Neutrophil (primary cell): ENCODE results near the gene LPIN1.

Source experiments
- H3K27ac ChIP-seq: fragments of 200-600 bp; sonication (generic); 2 replicates; pipeline ENCODE4 v1.5.1; 2016; ENCODE audit warnings: mild to moderate bottlenecking, moderate library complexity
- H3K27me3 ChIP-seq: fragments of 200-600 bp; sonication (generic); 2 replicates; pipeline ENCODE4 v1.6.0; 2016; ENCODE audit warnings: mild to moderate bottlenecking
- H3K36me3 ChIP-seq: fragments of 200-600 bp; sonication (generic); 2 replicates; pipeline ENCODE4 v1.5.1; 2017
- H3K4me1 ChIP-seq, 2 experiments: fragments of 200-600 bp in 1 of 2; sonication (generic) in 1 of 2; 1 replicate in 1 of 2; 2 replicates in 1 of 2; pipeline versions ENCODE4 v1.5.1 to v1.6.1; 2013 to 2016; ENCODE audit warnings: low read depth in 1 of 2, low read length in 1 of 2, mild to moderate bottlenecking in 1 of 2, moderate library complexity in 1 of 2; ENCODE audit not compliant: control insufficient read depth in 1 of 2, insufficient read depth in 1 of 2
- H3K4me3 ChIP-seq, 2 experiments: fragments of 200-600 bp in 1 of 2; sonication (generic) in 1 of 2; 1 replicate in 1 of 2; 2 replicates in 1 of 2; pipeline ENCODE4 v1.5.1; 2013 to 2016; ENCODE audit warnings: low read depth in 1 of 2, low read length in 1 of 2, mild to moderate bottlenecking in 1 of 2, moderate library complexity in 1 of 2
- H3K9me3 ChIP-seq: fragments of 200-600 bp; sonication (generic); 2 replicates; pipeline ENCODE4 v1.5.1; 2016
- CTCF ChIP-seq: fragments of 200-600 bp; sonication (generic); IDR thresholded peaks from 2 replicates; pipeline ENCODE4 v1.5.1; 2016; ENCODE audit warnings: antibody characterized with exemption

The LPIN1 gene

GRCh38 chr2:11715987-11716652 is 30.3 kb upstream of the LPIN1 start:
- Histone ChIP-seq H3K27ac (no peak overlapping the region), H3K4me1 (peaks cover 0 to 6% of the 10 kb centered on the region in 2 experiments), H3K9me3 (no peaks in the 10 kb centered on the region), H3K36me3 (no peaks in the 10 kb centered on the region), H3K27me3 (peaks cover 21% of the 10 kb centered on the region), H3K4me3 (no peak overlapping the region)
- no peak for TF ChIP-seq CTCF

- H3K9me3 ChIP-seq, result no peaks in the 10 kb centered on the region
- no peak for TF ChIP-seq CTCF
- H3K36me3 ChIP-seq, result no peaks in the 10 kb centered on the region
- no peak overlapping the region for H3K27ac ChIP-seq
- H3K27me3 ChIP-seq, result peaks cover 21% of the 10 kb centered on the region
- peaks cover 0 to 2% of the 10 kb centered on the region in 2 experiments for H3K4me1 ChIP-seq
- H3K4me3 ChIP-seq, result no peak overlapping the region
Measured at GRCh38 chr2:11716689-11717321, 29.6 kb upstream of the LPIN1 start.

- Histone ChIP-seq H3K36me3 (no peaks in the 10 kb centered on the region), H3K4me1 (no peaks in the 10 kb centered on the region), H3K9me3 (no peaks in the 10 kb centered on the region), H3K4me3 (no peak overlapping the region), H3K27me3 (peaks cover 21% of the 10 kb centered on the region), H3K27ac (no peak overlapping the region)
- no peak for TF ChIP-seq CTCF
Measured at GRCh38 chr2:11717623-11718022, 28.8 kb upstream of the LPIN1 start.

- no peaks in the 10 kb centered on the region for H3K9me3 ChIP-seq
- H3K4me1 ChIP-seq, result no peaks in the 10 kb centered on the region
- no peak for TF ChIP-seq CTCF
- H3K27me3 ChIP-seq, result peaks cover 21% of the 10 kb centered on the region
- H3K27ac ChIP-seq, result no peak overlapping the region
- H3K36me3 ChIP-seq, result no peaks in the 10 kb centered on the region
- no peak overlapping the region for H3K4me3 ChIP-seq
Measured at GRCh38 chr2:11718606-11719005, 27.8 kb upstream of the LPIN1 start.

GRCh38 chr2:11719230-11719977 is 27.0 kb upstream of the LPIN1 start:
- TF ChIP-seq CTCF, result no peak
- Histone ChIP-seq H3K27me3 (peaks cover 21% of the 10 kb centered on the region), H3K9me3 (no peaks in the 10 kb centered on the region)

More at GRCh38 chr2:11719230-11719977, 27.0 kb upstream of the LPIN1 start:
- H3K4me1 ChIP-seq, result no peaks in the 10 kb centered on the region
- no peaks in the 10 kb centered on the region for H3K36me3 ChIP-seq
- no peak overlapping the region for H3K27ac ChIP-seq
- H3K4me3 ChIP-seq, result no peak overlapping the region
